Smooth muscle cell (in vitro differentiated cells): ENCODE measurements around the gene ST14. TPM values are rescaled to one million over a fixed set of nuclear protein-coding genes. Genes with fewer than 3 reads are reported as not detected.

ENCODE experiments used
- DNase-seq: peaks from one replicate; lab custom pipeline; 2025; ENCODE audit not compliant: unreplicated experiment; lab: John Stamatoyannopoulos, UW
- H2AFZ ChIP-seq: fragments of 200-600 bp; sonication (generic); 2 replicates; pipeline ENCODE4 v1.6.0; 2016; ENCODE audit warnings: antibody characterized with exemption, low read depth, mild to moderate bottlenecking
- H3F3A ChIP-seq: fragments of 200-600 bp; sonication (generic); 2 replicates; pipeline ENCODE4 v1.6.0; 2017; ENCODE audit warnings: antibody characterized with exemption, low read depth
- H3K27ac ChIP-seq: fragments of 200-600 bp; sonication (generic); 2 replicates; pipeline ENCODE4 v1.5.1; 2016; ENCODE audit warnings: low read depth, mild to moderate bottlenecking
- H3K27me3 ChIP-seq: fragments of 200-600 bp; sonication (generic); 2 replicates; pipeline ENCODE4 v1.6.1; 2016; ENCODE audit warnings: low read depth, mild to moderate bottlenecking
- H3K36me3 ChIP-seq: fragments of 200-600 bp; sonication (generic); 2 replicates; pipeline ENCODE4 v1.5.1; 2016; ENCODE audit warnings: low read depth
- H3K4me1 ChIP-seq: fragments of 200-600 bp; sonication (generic); 2 replicates; pipeline ENCODE4 v1.5.1; 2016; ENCODE audit warnings: low read depth
- H3K4me2 ChIP-seq: fragments of 200-600 bp; sonication (generic); 2 replicates; pipeline ENCODE4 v1.6.0; 2016; ENCODE audit warnings: mild to moderate bottlenecking
- H3K4me3 ChIP-seq: fragments of 200-600 bp; sonication (generic); 2 replicates; pipeline ENCODE4 v1.5.1; 2016; ENCODE audit warnings: mild to moderate bottlenecking
- H3K79me2 ChIP-seq: fragments of 200-600 bp; sonication (generic); 2 replicates; pipeline ENCODE4 v1.6.0; 2016; ENCODE audit warnings: low read depth, mild to moderate bottlenecking
- H3K9ac ChIP-seq: fragments of 200-600 bp; sonication (generic); 2 replicates; pipeline ENCODE4 v1.6.0; 2016; ENCODE audit warnings: low read depth
- H3K9me3 ChIP-seq: fragments of 200-600 bp; sonication (generic); replicated peaks from 2 replicates; pipeline ENCODE4 v1.5.1; 2016; ENCODE audit warnings: low read depth
- H4K20me1 ChIP-seq: fragments of 200-600 bp; sonication (generic); 2 replicates; pipeline ENCODE4 v1.6.0; 2016; ENCODE audit warnings: low read depth
- CTCF ChIP-seq: fragments of 200-600 bp; sonication (generic); IDR thresholded peaks from 2 replicates; pipeline ENCODE4 v1.5.1; 2017; ENCODE audit warnings: borderline replicate concordance, mild to moderate bottlenecking, antibody characterized with exemption; ENCODE audit not compliant: insufficient read depth, poor library complexity, severe bottlenecking
- WGBS: methylation state at CpG from one replicate; pipeline ENCODE4 v1.1.7; 2016; ENCODE audit warnings: low lambda C conversion rate; 5-methylcytosine and 5-hydroxymethylcytosine counted together
- polyA plus RNA-seq: library from polyadenylated mRNA; unstranded; fragments of >200 nt; fragmentation: Nextera tagmentation; extraction: Ambion mirVana; gene quantifications from 2 replicates; pipeline ENCODE4 v1.2.1, GENCODE V29; 2016
- total RNA-seq: library from RNA; depleted of rRNA; stranded (reverse); fragments of >200 nt; gene quantifications from 2 replicates; pipeline ENCODE4 v1.2.3, GENCODE V29; 2014

ST14 gene
- total and polyA plus RNA-seq, 2 experiments from 2014 or later, result 2.4 to 7.7 TPM

- Histone ChIP-seq H3K9me3 (no peaks in the 10 kb centered on the region), H3K9ac (no peak overlapping the region)
These were observed 29.2 kb downstream of the ST14 start for GRCh38 chr11:130188585-130189347.

GRCh38 chr11:130189492-130190210 is 30.1 kb downstream of the ST14 start:
- TF ChIP-seq CTCF, result no peak
- WGBS, result 97% methylated on average over 32 of the region's 32 CpGs
- Histone ChIP-seq H3K27ac (no peak overlapping the region), H4K20me1 (no peaks in the 10 kb centered on the region), H2AFZ (no peak overlapping the region), H3K27me3 (no peaks in the 10 kb centered on the region), H3K9me3 (no peaks in the 10 kb centered on the region), H3K9ac (no peak overlapping the region), H3K79me2 (no peaks in the 10 kb centered on the region), H3K4me3 (no peak overlapping the region), H3F3A (no peaks in the 10 kb centered on the region), H3K4me2 (no peak overlapping the region), H3K36me3 (no peaks in the 10 kb centered on the region), H3K4me1 (no peaks in the 10 kb centered on the region)
- no peak for DNase-seq

More at GRCh38 chr11:130188585-130189347, 29.2 kb downstream of the ST14 start:
- H3K79me2 ChIP-seq, result no peaks in the 10 kb centered on the region
- 92% methylated on average over 19 of the region's 19 CpGs for WGBS
- no peaks in the 10 kb centered on the region for H3F3A ChIP-seq
- no peaks in the 10 kb centered on the region for H3K27me3 ChIP-seq
- H3K4me2 ChIP-seq, result no peak overlapping the region
- H3K27ac ChIP-seq, result no peak overlapping the region
- no peaks in the 10 kb centered on the region for H3K4me1 ChIP-seq
- no peaks in the 10 kb centered on the region for H4K20me1 ChIP-seq
- TF ChIP-seq CTCF, result no peak
- no peak for DNase-seq
- no peak overlapping the region for H2AFZ ChIP-seq
- H3K36me3 ChIP-seq, result no peaks in the 10 kb centered on the region
- no peak overlapping the region for H3K4me3 ChIP-seq

- no peak overlapping the region for H3K4me3 ChIP-seq
- no peaks in the 10 kb centered on the region for H4K20me1 ChIP-seq
- no peak overlapping the region for H3K4me2 ChIP-seq
- no peak overlapping the region for H2AFZ ChIP-seq
- no peak for TF ChIP-seq CTCF
- no peaks in the 10 kb centered on the region for H3K4me1 ChIP-seq
- no peaks in the 10 kb centered on the region for H3K27me3 ChIP-seq
- H3K27ac ChIP-seq, result no peak overlapping the region
- H3K9me3 ChIP-seq, result no peaks in the 10 kb centered on the region
- H3K36me3 ChIP-seq, result no peaks in the 10 kb centered on the region
- no peaks in the 10 kb centered on the region for H3K79me2 ChIP-seq
- no peak overlapping the region for H3K9ac ChIP-seq
- no peak for DNase-seq
- WGBS, result 94% methylated on average over 29 of the region's 29 CpGs
- no peaks in the 10 kb centered on the region for H3F3A ChIP-seq
These were observed 30.8 kb downstream of the ST14 start for GRCh38 chr11:130190371-130190881.
